Prostate gland (tissue), 2 donors: ENCODE data around the gene UBE2E1. TPM values are rescaled to one million over a fixed set of nuclear protein-coding genes. Genes with fewer than 3 reads are reported as not detected.
"Not testable (repeated sequence)": the region's sequence is repeated elsewhere in the genome, so short reads cannot be mapped to it uniquely, and the experiment has no call there.

Experiments used
- DNase-seq: peaks from one replicate; pipeline ENCODE4 v3.0.0-alpha.2; 2019; ENCODE audit warnings: low spot score
- H3K27ac ChIP-seq, 2 donors: fragments of 200-600 bp; sonication (generic); 2 replicates each; pipeline ENCODE4 v1.5.1; 2017 to 2019
- H3K27me3 ChIP-seq: fragments of 200-600 bp; sonication (generic); replicated peaks from 2 replicates; pipeline ENCODE4 v1.5.1; 2019; ENCODE audit not compliant: insufficient read depth
- H3K36me3 ChIP-seq, 2 donors: fragments of 200-600 bp; sonication (generic); 1 replicate in 1 of 2; 2 replicates in 1 of 2; pipeline versions ENCODE4 v1.5.1 to v1.8.1; 2017 to 2019
- H3K4me1 ChIP-seq: fragments of 200-600 bp; sonication (generic); replicated peaks from 2 replicates; pipeline ENCODE4 v1.5.1; 2019
- H3K4me3 ChIP-seq, 2 donors: fragments of 200-600 bp; sonication (generic); 2 replicates each; pipeline ENCODE4 v1.5.1; 2017 to 2019
- H3K9me3 ChIP-seq: fragments of 200-600 bp; sonication (generic); 2 replicates; pipeline ENCODE4 v1.5.1; 2017
- POLR2A ChIP-seq: fragments of 450-650 bp; IDR thresholded peaks from one replicate; pipeline ENCODE4 v1.6.1; 2016; ENCODE audit warnings: antibody characterized with exemption, mild to moderate bottlenecking
- POLR2AphosphoS5 ChIP-seq: sonication (generic); formaldehyde crosslinking; IDR thresholded peaks from one replicate; pipeline ENCODE4 v1.6.1; 2017; ENCODE audit warnings: antibody characterized with exemption
- WGBS: methylation state at CpG from one replicate; pipeline ENCODE4 v1.1.5; 2018; 5-methylcytosine and 5-hydroxymethylcytosine counted together
- intact Hi-C: fragments of 100-400 bp; cut with DNase I; formaldehyde crosslinking; loops from one replicate; pipeline ENCODE4 v1.14.2; 2022
- total RNA-seq, 2 donors: library from RNA; depleted of rRNA; stranded (reverse); fragments of >200 nt; gene quantifications; one replicate each; pipeline ENCODE4 v1.1.0, GENCODE V29; 2016
- TF ChIP-seq, protein P1 (sequence below), 4 experiments: fragments of 200-600 bp in 2 of 4; fragments of 450-650 bp in 2 of 4; sonication (generic) in 2 of 4; IDR thresholded peaks; 1 replicate in 3 of 4; 2 replicates in 1 of 4; pipeline ENCODE4 v1.5.1; 2016 to 2019; ENCODE audit warnings: antibody characterized with exemption in 4 of 4, mild to moderate bottlenecking in 2 of 4, moderate library complexity in 2 of 4

Gene UBE2E1
- total RNA-seq, 2 donors from 2014 or later, result 77.8 to 92.1 TPM

DNA sequence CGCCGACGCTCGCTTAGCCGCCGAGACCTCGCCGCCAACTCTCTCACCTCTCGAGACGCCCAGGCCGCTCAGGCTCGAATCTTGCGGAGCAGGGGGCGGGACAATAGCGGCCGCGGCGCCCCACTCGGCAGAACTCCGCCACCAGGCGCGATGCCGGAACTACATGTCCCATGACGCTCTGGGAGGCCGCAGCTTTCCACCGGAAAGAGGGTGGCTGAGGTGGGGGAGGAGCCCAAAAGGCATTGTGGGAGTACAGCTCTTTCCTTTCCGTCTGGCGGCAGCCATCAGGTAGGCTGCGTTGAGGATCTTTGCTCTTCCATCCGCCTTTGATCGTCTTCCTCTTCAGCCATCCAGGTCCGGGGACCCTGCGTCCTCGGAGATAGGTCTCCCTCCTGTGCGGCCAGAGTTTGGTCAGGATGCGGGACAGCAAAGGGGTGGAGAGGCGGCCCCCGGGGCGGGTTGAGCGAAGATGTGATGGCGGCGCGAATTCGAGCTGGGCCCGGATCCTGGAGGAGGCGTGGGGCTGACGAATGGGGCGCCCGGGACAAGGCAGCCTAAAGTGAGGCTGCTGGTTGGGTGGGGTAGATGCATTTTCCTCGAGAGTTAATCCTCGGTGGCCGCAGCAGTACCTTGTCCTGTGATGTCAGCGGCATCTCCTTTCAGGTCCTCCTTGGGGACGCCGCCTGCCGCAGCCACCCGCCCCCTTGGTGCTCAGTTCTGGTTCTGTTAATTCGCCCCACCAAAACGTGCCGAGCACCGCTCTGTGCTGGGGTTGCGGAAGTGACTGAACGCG is 111.3 kb downstream of the UBE2E1 start, which contains the start of the genes NKIRAS1 and RPL15:
TSS of gene NKIRAS1 (minus strand) at position 105 of the 793 bp plus-strand sequence. CDS start 6,086 bp downstream, outside the sequence.
TSS of gene RPL15 (plus strand) at position 247 of the 793 bp plus-strand sequence. CDS start 728 bp downstream, outside the sequence.
- Histone ChIP-seq H3K27ac (peak within 1 kb of the TSS; percentile 87 to 89), H3K4me3 (peak within 1 kb of the TSS; percentile 61 to 80), H3K27me3 (no peaks in the 10 kb centered on the region), H3K9me3 (no peaks in the 10 kb centered on the region), H3K4me1 (peaks cover 3% of the 10 kb centered on the region), H3K36me3 (no peaks in the 10 kb centered on the region)
- peak; percentile 99 for TF ChIP-seq POLR2AphosphoS5
- peak; percentile 95 for TF ChIP-seq POLR2A
- TF ChIP-seq, protein P1, sequence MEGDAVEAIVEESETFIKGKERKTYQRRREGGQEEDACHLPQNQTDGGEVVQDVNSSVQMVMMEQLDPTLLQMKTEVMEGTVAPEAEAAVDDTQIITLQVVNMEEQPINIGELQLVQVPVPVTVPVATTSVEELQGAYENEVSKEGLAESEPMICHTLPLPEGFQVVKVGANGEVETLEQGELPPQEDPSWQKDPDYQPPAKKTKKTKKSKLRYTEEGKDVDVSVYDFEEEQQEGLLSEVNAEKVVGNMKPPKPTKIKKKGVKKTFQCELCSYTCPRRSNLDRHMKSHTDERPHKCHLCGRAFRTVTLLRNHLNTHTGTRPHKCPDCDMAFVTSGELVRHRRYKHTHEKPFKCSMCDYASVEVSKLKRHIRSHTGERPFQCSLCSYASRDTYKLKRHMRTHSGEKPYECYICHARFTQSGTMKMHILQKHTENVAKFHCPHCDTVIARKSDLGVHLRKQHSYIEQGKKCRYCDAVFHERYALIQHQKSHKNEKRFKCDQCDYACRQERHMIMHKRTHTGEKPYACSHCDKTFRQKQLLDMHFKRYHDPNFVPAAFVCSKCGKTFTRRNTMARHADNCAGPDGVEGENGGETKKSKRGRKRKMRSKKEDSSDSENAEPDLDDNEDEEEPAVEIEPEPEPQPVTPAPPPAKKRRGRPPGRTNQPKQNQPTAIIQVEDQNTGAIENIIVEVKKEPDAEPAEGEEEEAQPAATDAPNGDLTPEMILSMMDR (IDR thresholded peaks at IDR 0.05), result peak; percentile 33 to 93 (median 70)
- intact Hi-C loops, result loop anchor here (1.0 kb wide), 1 partner anchor 30 kb away; no protein-coding TSS in a partner anchor
- peak; percentile 97 for DNase-seq
- WGBS, result under 1% methylated on average over 64 of the region's 64 CpGs

DNA sequence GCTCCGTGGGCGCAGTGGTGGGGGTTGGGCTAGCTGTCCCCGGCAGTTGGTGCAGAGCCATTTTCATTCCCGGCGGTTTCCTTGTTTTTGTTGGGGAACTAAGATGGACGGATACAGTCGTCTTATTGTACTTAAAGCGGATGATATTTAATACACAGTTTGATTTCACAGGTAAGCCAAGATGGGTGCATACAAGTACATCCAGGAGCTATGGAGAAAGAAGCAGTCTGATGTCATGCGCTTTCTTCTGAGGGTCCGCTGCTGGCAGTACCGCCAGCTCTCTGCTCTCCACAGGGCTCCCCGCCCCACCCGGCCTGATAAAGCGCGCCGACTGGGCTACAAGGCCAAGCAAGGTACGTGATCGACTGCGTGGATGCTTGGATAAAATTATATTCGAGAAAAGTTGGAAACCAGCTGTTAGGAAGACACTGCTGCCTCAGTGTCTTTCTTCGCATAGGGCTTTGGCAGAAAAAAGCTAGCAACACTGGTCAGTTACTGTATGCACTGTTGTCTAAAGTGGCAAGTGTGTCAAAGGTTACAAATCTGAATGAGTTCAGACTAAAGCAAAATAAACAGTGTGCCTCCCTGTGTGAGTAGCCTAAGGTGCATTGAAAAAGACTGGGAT is 112.0 kb downstream of the UBE2E1 start:
- not testable (repeated sequence) for H3K27me3 ChIP-seq, H3K9me3 ChIP-seq, H3K36me3 ChIP-seq, DNase-seq, H3K4me1 ChIP-seq
- intact Hi-C loops, result loop anchor here (1.0 kb wide), 1 partner anchor 30 kb away; no protein-coding TSS in a partner anchor
- H3K4me3 ChIP-seq, result peak overlapping the region; percentile 61 to 80
- H3K27ac ChIP-seq, result peak overlapping the region; percentile 87 to 89
- WGBS, result under 1% methylated on average over 21 of the region's 21 CpGs

DNA sequence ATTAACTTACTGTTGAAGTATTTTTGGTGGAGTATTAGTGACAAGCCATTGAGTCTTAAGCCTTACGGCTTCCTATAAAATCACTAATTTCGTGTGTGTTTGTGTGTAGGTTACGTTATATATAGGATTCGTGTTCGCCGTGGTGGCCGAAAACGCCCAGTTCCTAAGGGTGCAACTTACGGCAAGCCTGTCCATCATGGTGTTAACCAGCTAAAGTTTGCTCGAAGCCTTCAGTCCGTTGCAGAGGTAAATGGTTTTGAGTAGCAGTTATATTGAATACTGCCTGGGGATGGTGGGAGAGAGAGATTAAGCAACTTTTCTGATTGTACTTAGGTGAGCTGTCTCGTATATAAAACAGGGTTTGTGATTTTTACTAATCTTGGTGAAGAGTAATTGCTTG is 112.6 kb downstream of the UBE2E1 start:
- H3K9me3 ChIP-seq, DNase-seq, H3K4me1 ChIP-seq, H3K27me3 ChIP-seq, H3K36me3 ChIP-seq, intact Hi-C loops: not testable (repeated sequence)
- H3K4me3 ChIP-seq, result peak overlapping the region; percentile 61 to 80
- H3K27ac ChIP-seq, result peak overlapping the region; percentile 87 to 89
- WGBS, result 22% methylated on average over 12 of the region's 12 CpGs

DNA sequence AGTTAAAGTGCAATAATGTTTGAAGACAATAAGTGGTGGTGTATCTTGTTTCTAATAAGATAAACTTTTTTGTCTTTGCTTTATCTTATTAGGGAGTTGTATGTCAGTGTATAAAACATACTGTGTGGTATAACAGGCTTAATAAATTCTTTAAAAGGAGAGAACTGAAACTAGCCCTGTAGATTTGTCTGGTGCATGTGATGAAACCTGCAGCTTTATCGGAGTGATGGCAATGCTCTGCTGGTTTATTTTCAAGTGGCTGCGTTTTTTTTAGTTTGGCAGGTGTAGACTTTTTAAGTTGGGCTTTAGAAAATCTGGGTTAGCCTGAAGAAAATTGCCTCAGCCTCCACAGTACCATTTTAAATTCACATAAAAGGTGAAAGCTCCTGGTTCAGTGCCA is 113.9 kb downstream of the UBE2E1 start:
- Histone ChIP-seq H3K36me3 (no peaks in the 10 kb centered on the region), H3K4me1 (no peaks in the 10 kb centered on the region), H3K27ac (no peak overlapping the region), H3K27me3 (no peaks in the 10 kb centered on the region), H3K4me3 (no peak overlapping the region), H3K9me3 (no peaks in the 10 kb centered on the region)
- intact Hi-C loops, result no loop called here
- DNase-seq, result no peak
- 76% methylated on average over 2 of the region's 2 CpGs for WGBS
- TF ChIP-seq POLR2AphosphoS5 (no peak), POLR2A (no peak)
- TF ChIP-seq, protein P1 (IDR thresholded peaks at IDR 0.05), result no peak

DNA sequence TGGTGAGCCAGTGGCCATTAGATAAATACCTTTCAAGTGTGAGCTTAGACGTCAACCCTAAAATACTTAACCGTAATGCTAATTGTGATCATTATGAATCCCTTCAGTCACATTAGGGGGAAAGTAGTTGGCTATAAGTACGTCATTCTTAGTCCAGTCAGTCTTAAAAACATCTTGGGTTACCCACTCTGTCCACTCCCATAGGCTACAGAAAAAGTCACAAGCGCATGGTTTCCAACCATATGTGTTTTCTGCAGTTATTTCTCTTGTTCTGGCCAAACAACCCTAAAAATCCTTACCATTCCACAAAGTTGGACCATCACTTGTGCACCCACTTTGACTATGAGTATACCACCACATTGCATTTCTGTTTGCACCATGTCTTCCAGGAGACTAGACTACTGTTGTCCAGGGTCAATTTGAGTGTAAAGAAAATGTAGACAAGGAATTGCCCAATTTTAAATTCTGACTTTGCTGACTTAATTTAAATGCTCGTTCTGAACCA is 114.4 kb downstream of the UBE2E1 start:
- no peak for DNase-seq
- Histone ChIP-seq H3K4me1 (no peaks in the 10 kb centered on the region), H3K27ac (no peak overlapping the region), H3K36me3 (no peaks in the 10 kb centered on the region), H3K9me3 (no peaks in the 10 kb centered on the region), H3K4me3 (no peak overlapping the region), H3K27me3 (no peaks in the 10 kb centered on the region)
- TF ChIP-seq, protein P1 (IDR thresholded peaks at IDR 0.05), result no peak
- TF ChIP-seq POLR2AphosphoS5, result no peak
- no peak for TF ChIP-seq POLR2A
- intact Hi-C loops, result no loop called here
- 78% methylated on average over 5 of the region's 5 CpGs for WGBS
